Measurements from ENCODE around the gene GOLIM4.
"Not testable (repeated sequence)": the region's sequence is repeated elsewhere in the genome, so short reads cannot be mapped to it uniquely, and the experiment has no call there.

Gene GOLIM4

DNA sequence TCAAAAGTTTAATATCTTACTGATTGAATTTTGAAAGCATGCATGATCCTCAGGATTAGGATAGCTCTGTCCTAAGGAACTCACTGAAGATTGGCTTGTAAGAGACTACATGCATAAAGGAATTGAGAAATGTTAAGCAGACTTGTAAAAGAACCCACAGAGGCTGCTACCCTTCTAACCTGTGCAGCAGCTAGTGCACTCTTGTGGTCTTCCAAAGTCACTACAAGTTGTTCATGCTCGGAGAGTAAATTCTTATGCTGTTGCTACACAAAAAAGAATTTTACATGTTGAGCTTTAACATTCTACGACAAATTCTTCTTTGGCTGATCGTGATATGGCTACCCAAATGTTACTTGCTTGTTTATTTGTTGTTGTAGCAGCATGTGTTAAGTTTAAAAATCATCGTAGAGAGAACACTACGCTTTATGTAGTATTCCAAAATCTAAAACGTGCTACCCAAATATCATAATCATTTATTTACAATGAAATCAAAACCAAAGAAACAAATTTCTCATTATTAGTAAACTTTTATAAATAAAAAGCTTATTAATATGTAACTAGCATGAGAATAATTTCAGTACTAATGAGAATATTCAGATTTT, 55.0 kb downstream of the GOLIM4 start:
- DNase-seq, result peak; percentile 82

DNA sequence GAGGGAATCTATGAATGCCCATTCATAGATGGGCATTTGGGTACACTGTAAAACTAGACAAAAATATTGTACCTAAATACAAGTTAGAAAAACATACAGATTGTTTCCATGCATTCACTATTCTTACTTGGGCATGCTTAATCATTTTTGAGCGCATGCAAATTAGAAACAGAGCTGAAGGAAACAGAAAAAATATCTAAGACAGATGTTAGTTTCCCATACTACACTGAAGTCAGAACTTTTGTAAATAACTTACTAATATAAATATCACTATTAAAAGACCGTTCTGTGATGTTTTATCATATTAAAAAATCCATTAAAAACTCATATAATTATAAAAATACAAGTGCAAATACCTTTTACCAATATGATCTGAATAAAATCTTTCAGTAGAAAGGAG, 58.7 kb downstream of the GOLIM4 start:
- DNase-seq, result no peak

DNA sequence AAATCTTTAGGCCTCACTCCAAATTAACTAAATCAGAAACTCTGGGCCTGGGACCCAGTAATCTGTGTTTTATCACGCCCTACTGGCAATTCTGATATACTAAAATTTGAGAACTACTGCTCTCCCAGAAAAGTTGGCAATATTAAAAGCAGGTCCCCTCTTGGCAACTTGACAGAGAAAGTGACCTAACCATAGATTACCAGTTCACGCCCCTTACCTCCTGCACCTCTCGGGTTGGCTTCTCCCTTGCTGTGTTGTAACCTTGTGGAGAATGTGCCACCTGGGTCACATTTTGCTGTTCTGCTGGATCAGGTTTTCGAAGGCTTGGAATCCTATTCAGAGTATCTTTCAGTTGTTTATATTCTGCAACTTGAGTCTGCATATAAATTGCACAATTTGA, 59.1 kb downstream of the GOLIM4 start:
- no peak for DNase-seq

DNA sequence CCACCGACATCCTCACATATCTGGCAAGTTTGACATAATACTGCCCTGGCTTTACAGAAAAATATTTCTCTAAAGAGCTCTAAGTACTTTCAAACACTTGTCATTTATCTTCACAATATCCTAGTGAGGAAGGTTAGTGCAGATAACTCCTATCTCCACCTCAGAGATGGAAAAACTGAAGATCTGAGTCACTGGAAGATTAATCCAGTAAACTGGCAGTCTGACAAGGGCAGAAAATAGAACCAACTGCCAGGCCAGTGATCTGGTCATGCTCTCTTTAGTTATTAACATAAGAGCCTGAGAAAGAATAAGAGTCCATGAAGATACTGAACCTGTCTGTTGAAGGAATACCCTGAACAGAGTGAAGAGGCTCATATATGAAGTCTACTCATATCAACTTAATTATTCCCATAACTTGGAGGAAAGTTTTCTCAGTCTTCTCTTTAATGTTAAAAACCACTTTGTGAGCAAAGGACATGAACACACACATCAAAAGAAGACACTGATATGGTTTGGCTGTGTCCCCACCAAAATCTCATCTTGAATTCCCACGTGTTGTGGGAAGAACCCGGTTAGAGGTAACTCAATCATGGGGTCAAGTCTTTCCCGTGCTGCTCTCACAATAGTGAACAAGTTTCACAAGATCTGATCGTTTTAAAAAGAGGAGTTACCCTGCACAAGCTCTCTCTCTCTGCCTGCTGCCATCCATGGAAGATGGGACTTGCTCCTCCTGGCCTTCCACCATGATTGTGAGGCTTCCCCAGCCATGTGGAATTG, 61.4 kb downstream of the GOLIM4 start:
- DNase-seq, result no peak

DNA sequence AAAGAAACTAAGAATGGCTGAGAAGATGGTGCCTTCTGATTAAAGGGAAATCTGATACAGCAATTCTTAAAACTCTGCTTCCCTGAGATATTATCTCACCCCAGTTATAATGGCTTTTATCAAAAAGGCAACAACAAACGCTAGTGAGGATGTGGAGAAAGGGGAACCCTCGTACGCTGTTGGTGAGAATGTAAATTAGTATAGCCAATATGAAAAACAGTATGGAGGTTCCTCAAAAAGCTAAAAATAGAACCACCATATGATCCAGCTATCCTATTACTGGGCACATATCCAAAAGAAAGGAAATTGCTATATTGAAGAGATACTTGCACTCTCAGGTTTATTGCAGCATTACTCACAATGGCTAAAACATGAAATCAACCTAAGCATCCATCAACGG, 65.1 kb downstream of the GOLIM4 start:
- DNase-seq, result peak; percentile 80

DNA sequence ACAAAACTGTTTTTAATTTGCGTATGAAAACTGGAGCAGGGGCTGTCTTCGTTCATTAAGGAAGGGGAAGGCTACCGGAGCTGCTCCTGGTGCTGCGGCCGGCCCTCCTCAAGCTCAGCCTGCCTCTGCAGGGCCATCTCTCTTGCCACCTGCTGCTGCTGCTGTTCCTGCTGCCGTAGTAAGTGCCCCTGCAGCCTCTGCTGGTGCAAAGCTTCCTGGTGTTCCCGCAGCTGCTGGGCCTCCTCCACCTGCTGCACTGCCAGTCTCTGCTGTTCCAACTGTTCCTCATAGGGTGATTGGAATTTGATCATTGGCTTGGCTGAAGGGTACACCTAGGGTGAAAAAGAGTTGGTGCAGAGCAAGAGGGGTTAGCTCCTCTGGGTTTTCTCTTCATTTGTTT, 66.0 kb downstream of the GOLIM4 start:
- no peak for DNase-seq

DNA sequence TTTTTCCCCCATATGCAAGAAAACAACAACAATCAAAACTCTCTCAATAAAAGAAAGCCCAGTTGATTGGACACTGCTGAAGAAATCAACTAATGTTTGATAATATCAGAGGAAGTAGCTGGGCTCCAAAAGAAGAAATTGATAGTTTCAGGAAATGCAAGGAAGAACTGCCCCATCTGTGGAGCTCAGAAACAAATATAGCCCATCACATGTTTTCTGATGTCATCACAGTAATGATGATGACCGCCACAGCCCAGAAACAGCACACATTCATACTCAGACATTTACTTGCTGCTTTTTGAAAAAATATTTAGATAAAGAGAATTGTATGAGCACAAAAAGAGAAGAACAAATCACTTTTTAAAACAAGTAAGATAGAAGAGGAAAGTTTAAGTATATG, 67.6 kb downstream of the GOLIM4 start:
- DNase-seq, result no peak

DNA sequence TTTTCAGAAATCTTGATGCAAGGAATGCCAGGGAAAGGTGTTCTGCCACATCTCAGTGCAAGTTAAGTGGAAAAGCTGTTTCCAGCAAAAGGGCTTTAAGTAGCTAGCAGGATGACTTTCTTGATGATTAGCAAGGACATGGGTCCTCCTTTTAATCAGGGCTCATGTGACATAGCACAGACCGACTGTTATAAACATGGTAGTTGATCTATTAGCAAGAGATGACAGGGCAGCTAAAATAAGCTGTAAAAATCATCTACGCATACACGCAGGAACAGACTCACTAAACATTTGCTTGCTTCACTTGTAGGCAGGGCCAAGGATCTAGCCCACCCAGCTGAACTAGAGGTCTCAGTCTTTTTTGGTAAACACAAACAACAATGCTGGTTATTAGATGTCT, 69.0 kb downstream of the GOLIM4 start:
- DNase-seq, result no peak

DNA sequence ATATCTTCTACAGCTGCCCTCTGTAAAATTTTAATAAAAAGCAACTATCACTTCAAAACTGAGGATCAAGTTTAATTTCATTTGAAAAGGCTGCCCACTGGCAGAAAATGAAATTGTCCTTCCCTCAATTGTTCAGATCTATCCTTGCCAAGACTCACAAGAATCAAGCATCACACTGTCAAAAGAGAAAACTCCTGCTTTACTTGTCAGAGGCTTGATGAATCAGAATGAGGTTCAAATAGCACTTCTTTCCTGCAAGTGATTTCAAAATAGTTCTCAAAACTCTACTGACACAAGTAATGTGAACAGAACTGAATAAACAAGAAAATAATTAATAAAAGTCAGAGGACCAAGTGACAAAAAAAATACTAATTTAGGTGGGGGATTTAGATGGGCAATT, 70.6 kb downstream of the GOLIM4 start:
- no peak for DNase-seq

DNA sequence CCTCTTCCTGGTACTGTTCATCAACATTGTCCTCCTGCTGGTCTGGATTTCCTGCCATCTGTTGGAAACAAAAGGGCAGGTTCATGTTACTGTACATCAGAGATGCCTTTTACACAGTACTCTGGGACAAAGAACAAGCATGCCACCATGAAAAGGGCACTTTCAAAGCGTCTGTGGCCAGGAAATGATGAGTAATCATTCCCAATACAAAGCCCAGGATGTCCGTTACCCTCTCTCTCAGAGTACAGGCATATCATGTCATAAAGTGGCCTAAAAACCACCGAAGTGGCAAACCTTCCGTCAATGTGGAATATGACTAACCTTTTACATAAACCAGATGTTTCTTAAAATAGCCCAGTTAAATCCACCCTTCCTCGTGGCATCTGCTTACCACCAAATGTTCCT, 71.2 kb downstream of the GOLIM4 start:
- DNase-seq, result no peak

DNA sequence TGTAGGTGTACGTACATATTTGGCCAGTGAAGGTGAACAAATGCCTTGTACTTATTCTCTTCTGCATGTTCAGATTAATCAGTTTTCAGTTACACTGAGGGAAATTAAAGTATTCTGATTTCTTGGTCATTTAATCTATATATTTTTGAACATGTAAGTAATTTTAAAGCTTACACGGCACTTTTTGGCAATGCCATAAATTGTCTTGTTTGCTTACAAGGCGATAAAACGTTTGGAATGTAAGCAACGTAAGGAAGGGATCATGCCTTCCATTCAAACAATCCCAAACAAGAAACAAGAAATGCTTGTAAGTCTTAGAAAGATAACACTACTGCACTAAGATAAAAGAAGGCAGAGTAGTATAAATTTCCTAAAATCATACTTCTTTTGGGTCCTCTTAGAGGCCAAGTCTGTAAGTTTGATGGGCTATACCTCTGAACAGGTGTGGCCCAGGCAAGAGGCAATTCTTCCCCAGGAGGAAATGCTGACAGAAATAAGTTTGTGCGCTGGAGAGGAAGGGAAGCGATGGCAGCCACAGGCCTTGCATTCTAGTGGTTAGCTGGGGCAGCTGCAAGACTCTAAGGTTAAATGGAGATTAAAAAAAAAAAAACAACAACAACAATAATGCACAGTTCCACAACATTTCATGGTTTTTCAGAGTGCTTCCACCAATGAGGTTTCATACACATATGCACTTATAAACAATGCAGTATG, 73.8 kb downstream of the GOLIM4 start:
- DNase-seq, result no peak

DNA sequence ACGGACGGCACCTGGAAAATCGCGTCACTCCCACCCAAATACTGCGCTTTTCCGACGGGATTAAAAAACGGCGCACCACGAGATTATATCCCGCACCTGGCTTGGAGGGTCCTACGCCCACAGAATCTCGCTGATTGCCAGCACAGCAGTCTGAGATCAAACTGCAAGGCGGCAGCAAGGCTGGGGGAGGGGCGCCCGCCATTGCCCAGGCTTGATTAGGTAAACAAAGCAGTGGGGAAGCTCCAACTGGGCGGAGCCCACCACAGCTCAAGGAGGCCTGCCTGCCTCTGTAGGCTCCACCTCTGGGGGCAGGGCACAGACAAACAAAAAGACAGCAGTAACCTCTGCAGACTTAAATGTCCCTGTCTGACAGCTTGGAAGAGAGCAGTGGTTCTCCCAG, 84.4 kb downstream of the GOLIM4 start:
- DNase-seq, result not testable (repeated sequence)

DNA sequence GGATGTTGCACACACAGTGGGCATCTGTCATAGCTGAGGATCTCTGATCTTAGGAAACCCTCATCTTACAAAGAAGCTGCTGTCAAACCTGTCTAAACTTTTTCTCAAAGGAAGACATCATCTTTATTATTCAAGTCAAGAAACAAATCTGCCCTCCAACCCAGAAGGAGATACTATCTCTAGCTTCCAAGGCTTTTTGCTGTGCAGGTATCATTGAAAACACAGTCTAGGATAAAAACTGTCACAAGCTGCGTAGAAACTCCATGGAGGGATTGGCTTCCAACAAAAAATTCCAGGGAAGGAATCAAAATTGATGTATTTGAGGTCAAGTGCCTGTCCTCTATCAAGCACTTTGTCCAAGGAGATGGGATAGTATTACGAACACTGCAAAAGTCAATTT, 89.1 kb downstream of the GOLIM4 start:
- DNase-seq, result no peak

DNA sequence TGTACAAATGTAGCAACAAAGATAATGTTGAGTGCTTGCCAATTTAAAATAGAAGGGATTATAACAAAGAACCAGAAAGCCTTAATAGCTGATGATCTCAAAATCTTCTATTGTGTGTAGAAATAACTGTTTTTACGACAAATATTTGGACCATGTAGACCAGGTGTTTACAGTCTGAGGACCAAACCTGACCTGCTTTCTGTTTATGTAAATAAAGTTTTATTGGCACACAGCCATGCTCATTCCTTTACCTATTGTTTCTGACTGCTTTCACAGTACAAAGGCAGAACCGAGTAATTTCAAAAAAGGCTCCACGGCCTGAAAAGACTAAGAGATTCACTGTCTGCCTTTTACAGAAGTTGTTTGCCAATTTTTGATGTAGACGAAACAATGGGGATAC, 91.8 kb downstream of the GOLIM4 start:
- no peak for DNase-seq

DNA sequence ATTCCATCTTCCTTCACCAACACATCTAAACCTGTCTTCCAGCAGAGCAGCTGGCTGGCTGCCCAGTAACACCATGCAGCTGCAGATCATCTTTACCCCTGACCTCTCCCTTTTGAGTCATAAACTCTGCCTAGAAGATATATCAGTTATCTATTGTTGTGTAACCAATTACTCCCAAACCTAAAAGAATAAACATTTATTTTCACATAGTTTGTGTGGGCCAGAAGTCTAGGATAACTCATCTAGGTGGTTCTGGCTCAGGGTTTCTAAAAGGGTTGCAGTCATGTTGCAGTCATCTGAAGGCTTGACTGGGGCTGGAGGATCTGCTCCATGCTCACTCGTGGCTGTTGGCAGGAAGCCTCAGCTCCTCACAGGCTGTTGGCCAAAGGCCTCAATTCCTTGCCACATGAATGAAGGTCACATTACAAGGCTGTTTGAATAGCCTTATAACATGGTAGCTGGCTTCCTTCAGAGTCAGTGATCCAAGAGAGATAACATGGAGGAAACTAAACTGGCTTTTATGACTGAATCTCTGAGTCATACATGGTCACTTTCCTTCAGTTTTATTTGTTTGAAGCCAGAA, 92.8 kb downstream of the GOLIM4 start:
- DNase-seq, result peak; percentile 81

DNA sequence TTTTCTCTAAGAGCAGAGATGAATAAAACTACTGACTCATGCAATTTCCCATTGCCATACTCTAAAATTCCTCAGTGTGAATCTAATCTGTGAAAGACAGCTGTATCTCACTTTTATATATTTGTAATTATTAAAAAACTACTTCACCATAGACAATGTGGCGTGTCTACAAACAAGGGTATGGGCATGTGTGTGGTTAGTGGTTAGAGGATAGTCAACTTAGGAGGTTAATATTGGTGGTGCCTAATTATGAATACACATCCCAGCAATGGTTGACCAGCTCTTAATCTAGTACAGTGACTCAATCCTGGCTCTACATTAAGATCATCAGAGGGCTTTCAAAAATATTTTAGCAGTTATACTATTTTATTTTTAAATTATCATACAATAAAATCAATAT, 94.5 kb downstream of the GOLIM4 start:
- DNase-seq, result no peak

DNA sequence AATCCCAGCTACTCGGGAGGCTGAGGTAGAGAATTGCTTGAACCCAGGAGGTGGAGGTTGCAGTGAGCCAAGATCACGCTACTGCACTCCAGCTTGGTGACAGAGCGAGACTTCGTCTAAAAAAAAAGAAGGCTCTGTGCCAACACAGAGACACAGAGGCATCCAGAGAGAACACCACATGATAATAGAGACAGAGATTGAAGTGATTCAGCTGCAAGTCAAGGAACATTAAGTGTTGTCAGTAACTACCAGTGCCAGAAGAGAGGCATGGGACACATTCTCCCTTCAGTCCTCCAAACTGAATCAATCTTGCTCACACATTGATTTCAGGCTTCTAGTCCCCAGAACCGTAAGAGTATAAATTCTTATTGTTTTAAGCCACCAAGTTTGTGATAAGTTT, 97.5 kb downstream of the GOLIM4 start:
- no peak for DNase-seq

DNA sequence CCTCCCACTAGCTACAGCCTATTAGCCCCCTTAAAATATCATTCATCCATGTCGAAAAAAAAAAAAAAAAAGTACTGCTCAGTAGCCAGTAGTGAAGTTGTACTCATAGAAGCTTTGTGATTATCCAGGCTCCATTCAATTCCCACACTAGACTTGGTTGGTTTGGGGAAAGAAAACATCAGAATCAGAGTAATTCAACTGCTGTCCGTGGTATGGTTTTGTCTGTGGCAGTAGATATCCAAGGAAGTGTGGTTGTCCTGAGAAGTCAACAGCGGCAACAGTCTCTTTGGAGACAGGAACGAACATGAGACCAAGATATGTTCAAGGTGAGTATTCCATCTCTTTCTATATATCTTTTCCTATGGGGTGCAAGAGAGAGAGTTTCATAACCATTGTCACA, 99.2 kb downstream of the GOLIM4 start:
- DNase-seq, result no peak

DNA sequence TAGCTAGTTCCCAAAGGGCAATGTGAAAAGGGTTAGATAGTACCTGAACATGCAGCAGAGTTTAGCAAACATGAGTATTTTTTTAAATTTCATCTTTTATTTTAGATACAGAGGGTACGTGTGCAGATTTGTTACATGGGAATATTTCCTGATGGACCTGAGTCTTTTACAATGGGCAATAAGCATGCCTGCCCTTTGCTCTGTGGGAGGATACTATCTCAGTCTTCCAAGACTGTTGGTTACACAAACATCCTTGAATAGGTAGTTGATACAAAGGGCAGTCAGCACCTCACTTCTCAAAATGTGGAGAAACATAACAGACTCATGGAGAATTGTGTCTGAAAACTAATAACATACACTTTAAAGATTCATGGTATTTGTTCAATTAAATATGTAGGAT, 103.3 kb downstream of the GOLIM4 start:
- DNase-seq, result no peak

DNA sequence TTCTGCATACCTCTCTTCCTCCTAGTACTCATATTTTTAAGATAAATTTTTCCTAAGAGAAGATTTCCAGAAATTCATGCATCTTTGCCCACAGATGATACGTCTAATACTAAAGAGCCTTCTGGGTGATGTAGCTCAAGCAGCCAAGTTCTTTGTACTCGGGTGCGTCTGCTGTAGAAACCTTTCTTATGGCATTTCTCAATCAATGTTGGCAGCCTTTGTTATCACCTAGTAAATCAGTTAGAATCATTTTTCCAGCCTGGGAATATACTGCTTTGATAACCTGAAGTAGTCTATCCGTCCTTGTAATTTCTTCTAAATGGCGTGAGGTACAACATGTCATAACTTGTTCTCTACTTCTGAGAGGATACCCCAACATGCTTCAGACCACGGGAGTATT, 104.5 kb downstream of the GOLIM4 start:
- no peak for DNase-seq

DNA sequence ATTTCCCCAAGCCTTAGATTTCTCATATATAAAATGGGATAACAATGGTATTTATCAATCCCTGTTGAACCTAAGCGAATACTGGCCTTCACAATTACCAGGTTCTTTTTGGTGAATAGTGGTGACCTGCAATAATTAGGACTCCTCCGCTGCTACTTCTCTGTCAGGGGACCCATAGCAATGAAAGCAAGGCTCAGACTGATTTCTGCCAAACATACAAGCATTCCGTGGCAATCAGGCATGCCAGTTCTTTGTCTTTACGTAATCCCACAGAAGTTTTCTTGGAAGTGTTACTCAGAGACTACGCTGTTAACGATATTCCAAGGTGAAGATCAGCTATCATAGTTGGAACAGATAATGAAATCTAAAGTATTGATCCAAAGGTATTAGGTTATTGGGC, 105.7 kb downstream of the GOLIM4 start:
- no peak for DNase-seq

DNA sequence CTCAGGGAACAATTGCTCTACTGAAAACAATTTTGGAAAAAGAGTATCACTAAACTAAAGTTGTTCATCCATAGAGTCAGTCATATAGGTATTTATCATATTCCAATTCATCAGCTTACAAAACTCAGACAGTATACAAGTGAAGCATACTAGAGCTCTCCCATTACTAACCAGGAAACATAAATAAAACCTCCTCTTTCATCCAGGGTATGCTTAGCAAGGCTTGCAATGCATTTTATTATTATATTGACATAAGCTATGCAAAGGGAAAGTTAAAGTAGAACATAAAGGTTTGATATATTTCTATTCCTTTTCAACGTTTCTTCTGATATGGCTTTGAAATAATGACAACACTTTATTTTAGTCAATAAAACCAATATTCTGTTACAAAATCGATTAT, 106.7 kb downstream of the GOLIM4 start:
- no peak for DNase-seq

DNA sequence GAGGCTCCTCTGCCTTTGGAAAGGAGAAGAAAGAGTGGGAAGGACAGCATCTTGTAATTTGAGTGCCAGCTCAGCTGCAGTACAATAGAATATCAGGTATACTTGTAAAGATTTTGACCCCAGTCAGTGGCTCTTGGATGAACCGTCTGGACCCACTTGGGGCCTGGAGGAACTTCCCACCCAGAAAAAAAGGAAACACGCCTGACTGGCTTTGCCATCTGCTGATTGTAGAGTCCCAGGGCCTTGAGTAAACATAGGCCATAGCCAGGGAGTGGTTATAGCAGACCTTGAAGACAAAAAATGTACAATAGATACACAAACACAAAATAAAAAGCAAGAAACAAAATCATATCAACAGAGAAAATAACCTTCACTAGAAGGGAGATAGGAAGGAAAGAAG, 112.1 kb downstream of the GOLIM4 start:
- no peak for DNase-seq

DNA sequence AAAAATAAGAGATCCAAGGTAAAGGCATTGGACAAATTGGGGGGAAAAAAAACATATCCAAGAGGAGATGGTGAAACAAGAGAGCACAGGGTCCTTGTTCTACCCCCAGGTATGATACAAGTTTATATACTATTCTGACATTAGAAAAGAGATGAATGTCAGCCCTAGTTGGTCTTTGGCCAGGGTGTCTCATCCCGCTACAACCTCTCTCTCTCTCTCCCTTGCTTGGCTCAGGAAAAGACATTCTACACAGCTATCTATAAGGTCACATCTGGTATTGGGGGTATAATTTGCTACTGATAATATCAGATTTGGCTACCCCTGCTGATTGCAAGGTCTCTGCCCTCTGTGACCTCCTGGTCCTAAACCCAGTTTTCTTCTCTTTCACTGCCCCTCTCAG, 117.2 kb downstream of the GOLIM4 start:
- DNase-seq, result no peak

Data from NCI-H1105 treated with DMSO at 0.1 percent for 48 hours (cell line).